WTC11 (cell line): Measurements from ENCODE around the gene NLRP3. TPM values are rescaled to one million over a fixed set of nuclear protein-coding genes. Genes with fewer than 3 reads are reported as not detected.

Source experiments
- ATAC-seq: fragments of 200-7000 bp; cut with Tn5 transposase; 2 replicates; pipeline ENCODE4 v1.10.0; 2021; ENCODE audit warnings: mild to moderate bottlenecking, moderate library complexity
- CTCF ChIA-PET: fragments of 300-600 bp; sonication (Branson Sonifier 250); formaldehyde crosslinking; loops from one replicate; lab custom pipeline; 2021; ENCODE audit warnings: antibody characterized with exemption; lab: Charles Lee
- POLR2A ChIA-PET: fragments of 350-600 bp; sonication (Branson Sonifier 250); formaldehyde crosslinking; loops from one replicate; lab custom pipeline; 2021; ENCODE audit warnings: antibody characterized with exemption; lab: Charles Lee
- DNase-seq: peaks from one replicate; pipeline ENCODE4 v3.0.0; 2021; ENCODE audit warnings: low spot score
- H3K27ac Mint-ChIP-seq: 2 replicates; pipeline ENCODE4 v1.8.0; 2021; ENCODE audit warnings: mixed read lengths
- H3K27me3 Mint-ChIP-seq: 2 replicates; pipeline ENCODE4 v1.8.0; 2021; ENCODE audit warnings: low read depth, mild to moderate bottlenecking, moderate library complexity, mixed read lengths
- H3K36me3 Mint-ChIP-seq: 2 replicates; pipeline ENCODE4 v1.8.0; 2021; ENCODE audit warnings: mixed read lengths
- H3K4me1 Mint-ChIP-seq: 2 replicates; pipeline ENCODE4 v1.8.0; 2022; ENCODE audit warnings: mixed read lengths
- H3K4me3 Mint-ChIP-seq: 2 replicates; pipeline ENCODE4 v1.8.0; 2021; ENCODE audit warnings: mild to moderate bottlenecking, moderate library complexity, mixed read lengths
- H3K9me3 Mint-ChIP-seq: 2 replicates; pipeline ENCODE4 v1.8.0; 2021; ENCODE audit warnings: mixed read lengths
- ATF1 ChIP-seq: sonication (generic); formaldehyde crosslinking; IDR thresholded peaks from 2 replicates; pipeline ENCODE4 v1.8.1; 2023; ENCODE audit warnings: mild to moderate bottlenecking, moderate library complexity, missing genetic modification reagents
- CREM ChIP-seq: sonication (generic); formaldehyde crosslinking; IDR thresholded peaks from 2 replicates; pipeline ENCODE4 v1.8.1; 2022; ENCODE audit warnings: mild to moderate bottlenecking, missing genetic modification reagents, moderate library complexity
- ERG ChIP-seq: fragments of 250-450 bp; sonication (Bioruptor Pico); IDR thresholded peaks from 2 replicates; pipeline ENCODE4 v1.8.0; 2021; ENCODE audit warnings: mild to moderate bottlenecking
- ESRRA ChIP-seq: sonication (generic); formaldehyde crosslinking; IDR thresholded peaks from 2 replicates; pipeline ENCODE4 v1.8.1; 2022; ENCODE audit warnings: mild to moderate bottlenecking, missing genetic modification reagents, borderline replicate concordance
- ETV6 ChIP-seq: sonication (generic); formaldehyde crosslinking; IDR thresholded peaks from 2 replicates; pipeline ENCODE4 v1.8.1; 2022; ENCODE audit warnings: mild to moderate bottlenecking, missing genetic modification reagents
- JUN ChIP-seq: sonication (generic); formaldehyde crosslinking; IDR thresholded peaks from 2 replicates; pipeline ENCODE4 v1.8.0; 2023; ENCODE audit warnings: mild to moderate bottlenecking, missing genetic modification reagents
- PRRX2 ChIP-seq: fragments of 250-450 bp; sonication (Bioruptor Pico); IDR thresholded peaks from 2 replicates; pipeline ENCODE4 v1.8.0; 2021; ENCODE audit warnings: mild to moderate bottlenecking
- SP1 ChIP-seq: sonication (generic); formaldehyde crosslinking; conservative IDR thresholded peaks from 2 replicates; pipeline ENCODE4 v1.8.1; 2022; ENCODE audit warnings: missing genetic modification reagents
- ZNF317 ChIP-seq: sonication (generic); formaldehyde crosslinking; IDR thresholded peaks from 2 replicates; pipeline ENCODE4 v1.8.1; 2023; ENCODE audit warnings: low read depth, mild to moderate bottlenecking, moderate library complexity, missing genetic modification reagents, borderline replicate concordance
- ZNF396 ChIP-seq: fragments of 250-450 bp; sonication (Bioruptor Pico); IDR thresholded peaks from 2 replicates; pipeline ENCODE4 v1.8.0; 2021; ENCODE audit warnings: mild to moderate bottlenecking, moderate library complexity, borderline replicate concordance
- total RNA-seq: library from RNA; stranded (reverse); gene quantifications from 3 replicates; pipeline ENCODE4 v1.2.3, GENCODE V29; 2021
- TF ChIP-seq, protein P1 (sequence below): fragments of 250-450 bp; sonication (Bioruptor Pico); IDR thresholded peaks from 2 replicates; pipeline ENCODE4 v1.9.0; 2021; ENCODE audit warnings: mild to moderate bottlenecking, borderline replicate concordance
- TF ChIP-seq, protein P2 (sequence below): fragments of 200-600 bp; IDR thresholded peaks from 2 replicates; pipeline ENCODE4 v1.8.0; 2022; ENCODE audit warnings: antibody characterized with exemption
- TF ChIP-seq, protein P3 (sequence below): sonication (generic); formaldehyde crosslinking; IDR thresholded peaks from 2 replicates; pipeline ENCODE4 v1.8.1; 2023; ENCODE audit warnings: mild to moderate bottlenecking, missing genetic modification reagents, moderate library complexity
- TF ChIP-seq, protein P4 (sequence below): sonication (generic); formaldehyde crosslinking; IDR thresholded peaks from 2 replicates; pipeline ENCODE4 v1.8.1; 2023; ENCODE audit warnings: mild to moderate bottlenecking, moderate library complexity, missing genetic modification reagents

NLRP3 gene
- total RNA-seq, 1 experiment from 2014 or later, result 0.11 TPM

GRCh38 chr1:247387565-247387964 lies 28.4 kb upstream of the NLRP3 start:
- TF ChIP-seq JUN (CRISPR knock-in tag), result no peak
- TF ChIP-seq ZNF396, result no peak
- TF ChIP-seq ETV6, result peak; percentile 15; the same call in 1 of the 2 replicates
- ChIA-PET POLR2A (no interaction called here), CTCF (interaction anchor here (1.3 to 2.4 kb wide), 4 partner anchors 11 to 269 kb away, joined by 3 to 21 read pairs (median 6); no protein-coding TSS in a partner anchor)
- peaks cover 30% of the 10 kb centered on the region for H3K36me3 Mint-ChIP-seq
- H3K27me3 Mint-ChIP-seq, result peaks cover 27% of the 10 kb centered on the region
- no peak overlapping the region for H3K4me3 Mint-ChIP-seq
- H3K4me1 Mint-ChIP-seq, result peaks cover 23% of the 10 kb centered on the region
- peaks cover 28% of the 10 kb centered on the region for H3K9me3 Mint-ChIP-seq
- ATAC-seq (peak; percentile 17), DNase-seq (no peak)
- peak overlapping the region; percentile 43; the same call in 1 of the 2 replicates for H3K27ac Mint-ChIP-seq

DNA sequence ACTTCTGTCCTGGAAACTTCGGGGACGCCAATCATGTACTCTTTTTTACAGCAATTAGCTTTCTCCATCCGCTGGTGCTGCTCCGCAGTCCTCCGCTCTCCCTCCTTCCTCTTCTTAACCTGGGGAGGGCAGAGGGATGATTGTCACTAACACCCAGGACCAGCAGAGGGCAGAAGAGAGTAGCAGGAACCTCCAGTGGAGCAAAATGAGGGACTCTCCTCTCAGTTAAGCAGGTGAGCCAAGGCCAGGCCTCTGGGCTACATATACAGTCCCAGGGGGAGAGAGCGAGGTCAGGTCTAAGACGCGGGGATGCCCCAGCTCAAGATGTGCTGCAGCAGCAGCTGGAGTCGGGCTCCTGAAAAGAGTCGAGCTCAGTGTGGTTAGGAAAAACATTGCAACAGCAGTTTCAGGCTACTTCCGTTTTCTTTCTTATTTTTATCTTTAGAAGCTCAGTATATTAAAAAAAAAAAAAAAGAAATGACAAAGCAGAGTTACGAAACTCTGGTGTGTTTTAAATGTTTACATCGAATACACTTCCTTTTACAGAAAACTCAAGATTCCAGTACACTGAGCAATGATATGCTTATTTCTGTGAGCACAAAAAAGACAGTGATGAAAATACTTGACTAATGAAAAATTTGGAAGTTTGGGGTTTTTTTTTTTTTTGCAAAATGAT lies 25.7 kb upstream of the NLRP3 start:
- peaks cover 4% of the 10 kb centered on the region for H3K9me3 Mint-ChIP-seq
- H3K4me3 Mint-ChIP-seq, result no peak overlapping the region
- H3K4me1 Mint-ChIP-seq, result peaks cover 23% of the 10 kb centered on the region
- no peak overlapping the region; the same call in 1 of the 2 replicates for H3K27ac Mint-ChIP-seq
- peaks cover 20% of the 10 kb centered on the region for H3K27me3 Mint-ChIP-seq
- H3K36me3 Mint-ChIP-seq, result peaks cover 6% of the 10 kb centered on the region
- TF ChIP-seq, protein P1, sequence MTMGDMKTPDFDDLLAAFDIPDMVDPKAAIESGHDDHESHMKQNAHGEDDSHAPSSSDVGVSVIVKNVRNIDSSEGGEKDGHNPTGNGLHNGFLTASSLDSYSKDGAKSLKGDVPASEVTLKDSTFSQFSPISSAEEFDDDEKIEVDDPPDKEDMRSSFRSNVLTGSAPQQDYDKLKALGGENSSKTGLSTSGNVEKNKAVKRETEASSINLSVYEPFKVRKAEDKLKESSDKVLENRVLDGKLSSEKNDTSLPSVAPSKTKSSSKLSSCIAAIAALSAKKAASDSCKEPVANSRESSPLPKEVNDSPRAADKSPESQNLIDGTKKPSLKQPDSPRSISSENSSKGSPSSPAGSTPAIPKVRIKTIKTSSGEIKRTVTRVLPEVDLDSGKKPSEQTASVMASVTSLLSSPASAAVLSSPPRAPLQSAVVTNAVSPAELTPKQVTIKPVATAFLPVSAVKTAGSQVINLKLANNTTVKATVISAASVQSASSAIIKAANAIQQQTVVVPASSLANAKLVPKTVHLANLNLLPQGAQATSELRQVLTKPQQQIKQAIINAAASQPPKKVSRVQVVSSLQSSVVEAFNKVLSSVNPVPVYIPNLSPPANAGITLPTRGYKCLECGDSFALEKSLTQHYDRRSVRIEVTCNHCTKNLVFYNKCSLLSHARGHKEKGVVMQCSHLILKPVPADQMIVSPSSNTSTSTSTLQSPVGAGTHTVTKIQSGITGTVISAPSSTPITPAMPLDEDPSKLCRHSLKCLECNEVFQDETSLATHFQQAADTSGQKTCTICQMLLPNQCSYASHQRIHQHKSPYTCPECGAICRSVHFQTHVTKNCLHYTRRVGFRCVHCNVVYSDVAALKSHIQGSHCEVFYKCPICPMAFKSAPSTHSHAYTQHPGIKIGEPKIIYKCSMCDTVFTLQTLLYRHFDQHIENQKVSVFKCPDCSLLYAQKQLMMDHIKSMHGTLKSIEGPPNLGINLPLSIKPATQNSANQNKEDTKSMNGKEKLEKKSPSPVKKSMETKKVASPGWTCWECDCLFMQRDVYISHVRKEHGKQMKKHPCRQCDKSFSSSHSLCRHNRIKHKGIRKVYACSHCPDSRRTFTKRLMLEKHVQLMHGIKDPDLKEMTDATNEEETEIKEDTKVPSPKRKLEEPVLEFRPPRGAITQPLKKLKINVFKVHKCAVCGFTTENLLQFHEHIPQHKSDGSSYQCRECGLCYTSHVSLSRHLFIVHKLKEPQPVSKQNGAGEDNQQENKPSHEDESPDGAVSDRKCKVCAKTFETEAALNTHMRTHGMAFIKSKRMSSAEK, result 0 out of 2 replicates have a peak, but pooled peaks have one; percentile 22
- TF ChIP-seq ETV6 (peak; percentile 70; the same call in 1 of the 2 replicates), ATF1 (CRISPR knock-in tag) (no peak), PRRX2 (CRISPR knock-in tag) (0 out of 2 replicates have a peak, but pooled peaks have one; percentile 50), SP1 (CRISPR knock-in tag) (0 out of 2 replicates have a peak, but pooled peaks have one; percentile 37), ESRRA (CRISPR knock-in tag) (no peak), ZNF317 (CRISPR knock-in tag) (peak; percentile 32; the same call in 1 of the 2 replicates), CREM (CRISPR knock-in tag) (no peak), ERG (0 out of 2 replicates have a peak, but pooled peaks have one; percentile 26)
- TF ChIP-seq, protein P2, sequence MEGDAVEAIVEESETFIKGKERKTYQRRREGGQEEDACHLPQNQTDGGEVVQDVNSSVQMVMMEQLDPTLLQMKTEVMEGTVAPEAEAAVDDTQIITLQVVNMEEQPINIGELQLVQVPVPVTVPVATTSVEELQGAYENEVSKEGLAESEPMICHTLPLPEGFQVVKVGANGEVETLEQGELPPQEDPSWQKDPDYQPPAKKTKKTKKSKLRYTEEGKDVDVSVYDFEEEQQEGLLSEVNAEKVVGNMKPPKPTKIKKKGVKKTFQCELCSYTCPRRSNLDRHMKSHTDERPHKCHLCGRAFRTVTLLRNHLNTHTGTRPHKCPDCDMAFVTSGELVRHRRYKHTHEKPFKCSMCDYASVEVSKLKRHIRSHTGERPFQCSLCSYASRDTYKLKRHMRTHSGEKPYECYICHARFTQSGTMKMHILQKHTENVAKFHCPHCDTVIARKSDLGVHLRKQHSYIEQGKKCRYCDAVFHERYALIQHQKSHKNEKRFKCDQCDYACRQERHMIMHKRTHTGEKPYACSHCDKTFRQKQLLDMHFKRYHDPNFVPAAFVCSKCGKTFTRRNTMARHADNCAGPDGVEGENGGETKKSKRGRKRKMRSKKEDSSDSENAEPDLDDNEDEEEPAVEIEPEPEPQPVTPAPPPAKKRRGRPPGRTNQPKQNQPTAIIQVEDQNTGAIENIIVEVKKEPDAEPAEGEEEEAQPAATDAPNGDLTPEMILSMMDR, result peak; percentile 91
- TF ChIP-seq, protein P3, sequence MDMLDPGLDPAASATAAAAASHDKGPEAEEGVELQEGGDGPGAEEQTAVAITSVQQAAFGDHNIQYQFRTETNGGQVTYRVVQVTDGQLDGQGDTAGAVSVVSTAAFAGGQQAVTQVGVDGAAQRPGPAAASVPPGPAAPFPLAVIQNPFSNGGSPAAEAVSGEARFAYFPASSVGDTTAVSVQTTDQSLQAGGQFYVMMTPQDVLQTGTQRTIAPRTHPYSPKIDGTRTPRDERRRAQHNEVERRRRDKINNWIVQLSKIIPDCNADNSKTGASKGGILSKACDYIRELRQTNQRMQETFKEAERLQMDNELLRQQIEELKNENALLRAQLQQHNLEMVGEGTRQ, result no peak
- TF ChIP-seq, protein P4, sequence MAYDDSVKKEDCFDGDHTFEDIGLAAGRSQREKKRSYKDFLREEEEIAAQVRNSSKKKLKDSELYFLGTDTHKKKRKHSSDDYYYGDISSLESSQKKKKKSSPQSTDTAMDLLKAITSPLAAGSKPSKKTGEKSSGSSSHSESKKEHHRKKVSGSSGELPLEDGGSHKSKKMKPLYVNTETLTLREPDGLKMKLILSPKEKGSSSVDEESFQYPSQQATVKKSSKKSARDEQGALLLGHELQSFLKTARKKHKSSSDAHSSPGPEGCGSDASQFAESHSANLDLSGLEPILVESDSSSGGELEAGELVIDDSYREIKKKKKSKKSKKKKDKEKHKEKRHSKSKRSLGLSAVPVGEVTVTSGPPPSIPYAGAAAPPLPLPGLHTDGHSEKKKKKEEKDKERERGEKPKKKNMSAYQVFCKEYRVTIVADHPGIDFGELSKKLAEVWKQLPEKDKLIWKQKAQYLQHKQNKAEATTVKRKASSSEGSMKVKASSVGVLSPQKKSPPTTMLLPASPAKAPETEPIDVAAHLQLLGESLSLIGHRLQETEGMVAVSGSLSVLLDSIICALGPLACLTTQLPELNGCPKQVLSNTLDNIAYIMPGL (CRISPR knock-in tag), result peak; percentile 61; the same call in 1 of the 2 replicates
- ATAC-seq, result peak; percentile 99
- ChIA-PET CTCF (interaction anchor here (0.6 to 3.4 kb wide), 41 partner anchors 9 to 667 kb away, joined by 3 to 59 read pairs (median 4); no protein-coding TSS in a partner anchor), POLR2A (interaction anchor here (0.5 to 0.9 kb wide), 5 partner anchors 10 to 76 kb away, joined by 3 to 13 read pairs (median 4); no protein-coding TSS in a partner anchor)
- DNase-seq, result peak; percentile 89
